ENCODE measurements around the gene PDE4C. TPM values are rescaled to one million over a fixed set of nuclear protein-coding genes. Genes with fewer than 3 reads are reported as not detected.

The PDE4C gene
- total and polyA plus RNA-seq, 10 of the 15 experiments (the other 5 are each of a cell fraction or from before 2014, with no cell fraction given), result 0.08 to 0.73 (median 0.34) TPM

GRCh38 chr19:18185538-18185937 lies 40.7 kb downstream of the PDE4C start:
- BruUV-seq (replicated peaks), result no TSS peak
- TF ChIP-seq ASH2L (IDR thresholded peaks at IDR 0.05; ENCODE audit: borderline replicate concordance, low read depth) (no peak), TAF1 (IDR thresholded peaks at IDR 0.05; ENCODE audit: borderline replicate concordance, low read depth, low read length) (no peak), E2F8 (IDR thresholded peaks at IDR 0.05; ENCODE audit: low read depth, partially characterized antibody) (no peak), PAX5 (IDR thresholded peaks at IDR 0.05; ENCODE audit: borderline replicate concordance, low read depth, low read length) (no peak), WRNIP1 (IDR thresholded peaks at IDR 0.05; ENCODE audit: borderline replicate concordance, low read depth, low read length) (no peak), FOXK2 (IDR thresholded peaks at IDR 0.05) (no peak), NFYB (IDR thresholded peaks at IDR 0.05; ENCODE audit: insufficient read depth, low read depth, low read length) (no peak), SRF (IDR thresholded peaks at IDR 0.05; ENCODE audit: low read depth in 2 of 2, low read length in 2 of 2) (no peak), KDM1A (IDR thresholded peaks at IDR 0.05; ENCODE audit: borderline replicate concordance) (no peak)
- TF ChIP-seq, protein P1, sequence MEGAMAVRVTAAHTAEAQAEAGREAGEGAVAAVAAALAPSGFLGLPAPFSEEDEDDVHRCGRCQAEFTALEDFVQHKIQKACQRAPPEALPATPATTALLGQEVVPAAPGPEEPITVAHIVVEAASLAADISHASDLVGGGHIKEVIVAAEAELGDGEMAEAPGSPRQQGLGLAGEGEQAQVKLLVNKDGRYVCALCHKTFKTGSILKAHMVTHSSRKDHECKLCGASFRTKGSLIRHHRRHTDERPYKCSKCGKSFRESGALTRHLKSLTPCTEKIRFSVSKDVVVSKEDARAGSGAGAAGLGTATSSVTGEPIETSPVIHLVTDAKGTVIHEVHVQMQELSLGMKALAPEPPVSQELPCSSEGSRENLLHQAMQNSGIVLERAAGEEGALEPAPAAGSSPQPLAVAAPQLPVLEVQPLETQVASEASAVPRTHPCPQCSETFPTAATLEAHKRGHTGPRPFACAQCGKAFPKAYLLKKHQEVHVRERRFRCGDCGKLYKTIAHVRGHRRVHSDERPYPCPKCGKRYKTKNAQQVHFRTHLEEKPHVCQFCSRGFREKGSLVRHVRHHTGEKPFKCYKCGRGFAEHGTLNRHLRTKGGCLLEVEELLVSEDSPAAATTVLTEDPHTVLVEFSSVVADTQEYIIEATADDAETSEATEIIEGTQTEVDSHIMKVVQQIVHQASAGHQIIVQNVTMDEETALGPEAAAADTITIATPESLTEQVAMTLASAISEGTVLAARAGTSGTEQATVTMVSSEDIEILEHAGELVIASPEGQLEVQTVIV (IDR thresholded peaks at IDR 0.05; ENCODE audit: borderline replicate concordance, partially characterized antibody), result no peak
- TF ChIP-seq, protein P2, sequence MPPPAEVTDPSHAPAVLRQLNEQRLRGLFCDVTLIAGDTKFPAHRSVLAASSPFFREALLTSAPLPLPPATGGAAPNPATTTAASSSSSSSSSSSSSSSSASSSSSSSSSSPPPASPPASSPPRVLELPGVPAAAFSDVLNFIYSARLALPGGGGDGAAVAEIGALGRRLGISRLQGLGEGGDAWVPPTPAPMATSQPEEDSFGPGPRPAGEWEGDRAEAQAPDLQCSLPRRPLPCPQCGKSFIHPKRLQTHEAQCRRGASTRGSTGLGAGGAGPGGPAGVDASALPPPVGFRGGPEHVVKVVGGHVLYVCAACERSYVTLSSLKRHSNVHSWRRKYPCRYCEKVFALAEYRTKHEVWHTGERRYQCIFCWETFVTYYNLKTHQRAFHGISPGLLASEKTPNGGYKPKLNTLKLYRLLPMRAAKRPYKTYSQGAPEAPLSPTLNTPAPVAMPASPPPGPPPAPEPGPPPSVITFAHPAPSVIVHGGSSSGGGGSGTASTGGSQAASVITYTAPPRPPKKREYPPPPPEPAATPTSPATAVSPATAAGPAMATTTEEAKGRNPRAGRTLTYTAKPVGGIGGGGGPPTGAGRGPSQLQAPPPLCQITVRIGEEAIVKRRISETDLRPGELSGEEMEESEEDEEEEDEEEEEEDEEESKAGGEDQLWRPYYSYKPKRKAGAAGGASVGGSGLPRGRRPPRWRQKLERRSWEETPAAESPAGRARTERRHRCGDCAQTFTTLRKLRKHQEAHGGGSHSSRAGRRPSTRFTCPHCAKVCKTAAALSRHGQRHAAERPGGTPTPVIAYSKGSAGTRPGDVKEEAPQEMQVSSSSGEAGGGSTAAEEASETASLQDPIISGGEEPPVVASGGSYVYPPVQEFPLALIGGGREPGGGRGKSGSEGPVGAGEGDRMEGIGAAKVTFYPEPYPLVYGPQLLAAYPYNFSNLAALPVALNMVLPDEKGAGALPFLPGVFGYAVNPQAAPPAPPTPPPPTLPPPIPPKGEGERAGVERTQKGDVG (CRISPR knock-in tag; IDR thresholded peaks at IDR 0.05), result no peak

More at GRCh38 chr19:18185538-18185937, 40.7 kb downstream of the PDE4C start:
- Histone ChIP-seq H3K9me3 (replicated peaks; ENCODE audit: control insufficient read depth, insufficient read depth, low read length) (no peaks in the 10 kb centered on the region), H3K4me2 (ENCODE audit: control insufficient read depth, insufficient read depth) (no peak overlapping the region), H4K20me1 (ENCODE audit: control insufficient read depth, insufficient read depth) (no peaks in the 10 kb centered on the region), H3K4me3 (no peak overlapping the region), H3K27me3 (replicated peaks in 1 of 2; ENCODE audit: control insufficient read depth in 2 of 2, insufficient read depth in 2 of 2, low read length in 1 of 2) (no peaks in the 10 kb centered on the region), H3K79me2 (ENCODE audit: control insufficient read depth, insufficient read depth, low read length) (no peaks in the 10 kb centered on the region), H3K36me3 (ENCODE audit: control insufficient read depth in 2 of 2, insufficient read depth in 2 of 2, low read length in 1 of 2) (no peaks in the 10 kb centered on the region), H3K4me1 (ENCODE audit: control insufficient read depth, insufficient read depth, low read length) (peaks cover 3% of the 10 kb centered on the region; the same call in 1 of the 2 replicates), H2AFZ (ENCODE audit: control insufficient read depth, low read depth, low read length) (no peak overlapping the region), H3K27ac (ENCODE audit: control insufficient read depth, insufficient read depth) (no peak overlapping the region), H3K9ac (ENCODE audit: control insufficient read depth, insufficient read depth, low read length) (no peak overlapping the region)
- ChIA-PET SMC1A (ENCODE audit: uncharacterized antibody, unreplicated experiment) (interaction anchor here (0.6 to 2.0 kb wide), 6 partner anchors 9 to 207 kb away, joined by 3 to 7 read pairs (median 4); partner anchors contain the start of gene IFI30), CTCF (interaction anchor here (0.7 to 1.7 kb wide), 7 partner anchors 11 to 137 kb away, joined by 3 to 7 read pairs (median 3); no protein-coding TSS in a partner anchor), POLR2A (interaction anchor here (0.6 to 4.2 kb wide), 4 partner anchors 10 to 119 kb away, joined by 3 to 31 read pairs (median 8); no protein-coding TSS in a partner anchor), RAD21 (ENCODE audit: unreplicated experiment) (interaction anchor here (0.7 to 1.8 kb wide), 5 partner anchors 10 to 143 kb away, joined by 3 to 4 read pairs (median 4); no protein-coding TSS in a partner anchor)
- ATAC-seq, result no peak
- DNase-seq (ENCODE audit: low read depth, low spot score), result no peak
- in situ Hi-C loops (cut with MboI), result no loop called here
- whole genome bisulfite sequencing (ENCODE audit: insufficient coverage, insufficient replicate concordance, low lambda C conversion rate, missing lambda C conversion rate), result 89% methylated on average over 6 of the region's 6 CpGs
- no peak for FAIRE-seq
- intact Hi-C loops (cut with micrococcal nuclease; ENCODE audit: unreplicated experiment), result no loop called here
